ENCODE results near the gene CENPM. TPM values are rescaled to one million over a fixed set of nuclear protein-coding genes. Genes with fewer than 3 reads are reported as not detected.

CENPM gene
- polyA plus RNA-seq, 1 donor, result 15.6 TPM

- DNase-seq, result no peak
Measured at GRCh38 chr22:41914611-41915034, 32.3 kb downstream of the CENPM start.

GRCh38 chr22:41913842-41914534, 33.0 kb downstream of the CENPM start:
- DNase-seq, result no peak

DNA sequence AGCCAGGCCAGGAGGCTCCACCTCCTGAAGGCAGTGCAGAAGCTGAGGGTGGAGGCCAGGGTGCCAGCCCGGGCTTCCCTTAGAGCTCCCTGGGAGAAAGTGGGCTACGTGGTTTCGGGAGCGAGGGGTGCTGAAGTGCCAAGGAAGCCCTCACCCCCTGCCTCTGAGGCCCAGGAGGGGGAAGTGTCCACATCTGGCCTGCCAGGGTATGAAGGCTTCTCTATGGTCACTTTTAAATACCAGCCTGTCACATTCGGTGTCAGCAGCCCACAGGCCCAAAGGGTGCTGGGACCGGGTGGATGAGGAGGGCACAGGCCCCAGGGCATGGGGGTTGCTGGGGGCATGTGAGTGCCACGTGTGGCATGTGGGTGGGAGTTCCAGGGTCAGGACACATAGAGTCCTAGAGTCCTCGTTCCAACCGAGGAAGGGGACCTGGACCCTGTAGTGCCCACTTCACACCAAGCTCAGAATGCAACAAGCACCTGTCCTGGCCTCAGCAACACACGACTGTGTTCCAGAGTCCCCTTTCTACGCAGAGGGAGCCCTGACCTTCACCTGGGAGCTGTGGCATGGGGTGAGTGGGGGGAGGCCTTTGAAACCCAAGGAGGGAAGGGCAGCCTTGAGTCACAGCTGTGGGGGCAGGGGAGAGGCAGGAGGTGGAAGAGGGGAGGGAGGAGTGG, 33.8 kb downstream of the CENPM start:
- DNase-seq, result no peak

GRCh38 chr22:41912338-41913039, 34.5 kb downstream of the CENPM start:
- DNase-seq, result no peak

- DNase-seq, result no peak
Measured at GRCh38 chr22:41911001-41911611, 35.8 kb downstream of the CENPM start.

GRCh38 chr22:41910050-41911000, 36.6 kb downstream of the CENPM start:
- no peak for DNase-seq

GRCh38 chr22:41909310-41910049, 37.5 kb downstream of the CENPM start:
- DNase-seq, result no peak

- DNase-seq, result no peak
Measured at GRCh38 chr22:41908411-41909309, 38.3 kb downstream of the CENPM start.

DNA sequence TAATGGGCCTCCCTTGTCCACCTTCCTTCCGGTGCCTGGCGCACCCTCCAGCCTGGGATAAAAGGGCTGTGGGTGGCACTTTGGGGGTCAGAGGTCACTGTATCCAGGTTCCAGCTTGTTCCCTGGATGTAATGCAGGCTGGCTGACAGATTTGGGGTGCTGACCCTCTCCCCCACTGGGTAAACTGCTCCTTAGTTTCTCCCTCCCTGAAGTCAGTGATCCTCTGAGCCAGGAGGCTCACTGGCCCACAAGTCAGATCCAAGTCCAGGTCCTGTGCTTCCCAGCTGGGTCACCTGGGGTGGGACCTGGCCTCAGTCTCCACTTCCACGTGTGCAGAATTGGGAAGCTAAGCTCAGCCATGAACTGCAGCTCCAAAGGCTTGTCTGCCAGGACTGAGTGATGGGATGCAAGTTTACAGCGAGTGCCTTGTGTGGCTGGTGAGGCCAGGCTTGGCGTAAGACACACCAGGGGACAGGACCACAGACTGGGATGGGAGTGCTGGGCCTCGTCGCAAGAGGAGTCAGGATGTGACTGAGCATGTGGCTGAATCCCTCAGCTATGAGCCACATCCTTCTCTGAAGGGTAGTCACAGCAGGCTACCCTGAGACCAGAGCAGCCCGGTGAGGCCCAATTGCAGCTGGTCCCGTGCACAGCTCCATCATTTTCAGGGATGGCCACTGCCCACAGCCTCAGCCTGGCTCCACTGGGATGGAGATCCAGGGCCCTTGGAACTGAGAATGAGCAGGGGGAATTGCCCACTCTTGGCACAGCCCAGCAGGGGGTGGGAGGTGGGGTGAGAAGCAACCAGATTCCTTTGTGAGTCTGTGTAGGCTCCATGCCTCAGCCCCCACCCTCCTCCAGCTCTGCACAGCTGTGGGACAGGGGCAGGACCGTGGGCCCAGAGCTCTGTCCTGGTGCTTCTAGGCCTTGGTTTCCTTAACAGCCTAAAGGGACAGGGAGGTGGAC, 39.2 kb downstream of the CENPM start:
- no peak for DNase-seq

- no peak for DNase-seq
Measured at GRCh38 chr22:41906822-41907221, 40.1 kb downstream of the CENPM start.

- DNase-seq, result no peak
Measured at GRCh38 chr22:41905411-41906202, 41.3 kb downstream of the CENPM start.

DNA sequence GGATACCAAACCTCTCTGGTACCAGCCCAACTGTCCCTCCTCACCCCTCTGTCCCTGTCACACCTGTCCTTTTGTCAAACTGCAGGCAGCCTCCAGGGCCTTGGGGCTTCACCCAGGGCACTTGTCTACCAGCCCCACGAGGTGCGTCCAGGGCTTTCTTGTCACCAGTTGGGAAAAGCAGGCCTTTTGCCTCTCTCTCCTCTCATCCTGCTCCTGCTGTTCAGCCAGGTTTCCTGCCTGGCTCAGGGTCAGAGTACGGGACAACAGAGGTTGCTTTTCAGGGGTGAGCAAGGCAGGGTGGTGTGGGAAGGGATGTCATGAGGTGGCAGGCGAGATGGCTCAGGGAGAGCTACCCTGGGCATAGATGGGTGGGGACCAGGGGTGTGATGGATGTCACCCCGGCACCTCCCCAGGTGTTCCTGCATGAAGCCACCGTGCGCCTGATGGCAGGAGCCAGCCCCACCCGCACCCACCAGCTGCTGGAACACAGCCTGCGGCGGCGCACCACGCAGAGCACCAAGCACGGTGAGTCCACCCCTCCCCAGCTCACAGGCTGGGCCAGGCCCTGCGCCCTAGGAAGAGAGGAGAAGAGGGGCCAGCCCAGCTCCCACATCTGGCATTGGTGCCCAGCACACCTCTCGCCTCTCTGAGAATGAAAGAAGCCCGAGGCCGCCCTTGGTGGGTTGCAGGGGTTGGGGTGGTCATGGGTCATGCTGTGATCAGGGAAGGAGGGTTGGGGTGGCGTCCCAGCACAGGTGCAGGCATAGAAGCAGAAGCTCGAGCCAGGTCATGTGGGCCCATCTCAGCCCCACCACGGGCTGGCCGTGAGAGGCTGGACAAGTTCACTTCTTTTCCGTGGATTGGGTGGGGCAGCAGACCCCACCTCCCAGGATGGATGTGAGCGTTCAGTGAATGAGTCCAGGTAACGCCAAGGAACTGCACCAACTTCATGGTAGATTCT, 42.2 kb downstream of the CENPM start:
- no peak for DNase-seq

GRCh38 chr22:41902932-41903421, 44.0 kb downstream of the CENPM start:
- no peak for DNase-seq

DNA sequence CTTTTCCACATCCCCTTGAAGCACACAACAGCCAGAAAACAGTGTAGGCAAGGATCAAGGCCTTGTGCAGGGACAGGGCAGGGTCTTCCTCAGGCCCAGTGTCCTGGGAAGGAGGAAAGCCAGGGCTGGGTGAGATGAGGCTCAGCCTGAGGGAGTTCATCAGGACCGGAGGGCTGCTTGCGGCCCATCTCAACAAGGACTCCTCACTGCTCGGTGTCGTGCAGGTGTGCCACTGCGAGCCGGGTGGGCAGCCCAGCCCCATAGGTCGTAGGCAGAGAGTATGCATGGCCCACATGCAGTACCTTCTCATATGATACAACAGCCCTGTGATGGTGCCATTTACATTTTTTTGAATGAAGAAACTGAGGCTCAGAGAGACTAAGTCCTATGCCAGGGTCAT, 44.9 kb downstream of the CENPM start:
- DNase-seq, result no peak

DNA sequence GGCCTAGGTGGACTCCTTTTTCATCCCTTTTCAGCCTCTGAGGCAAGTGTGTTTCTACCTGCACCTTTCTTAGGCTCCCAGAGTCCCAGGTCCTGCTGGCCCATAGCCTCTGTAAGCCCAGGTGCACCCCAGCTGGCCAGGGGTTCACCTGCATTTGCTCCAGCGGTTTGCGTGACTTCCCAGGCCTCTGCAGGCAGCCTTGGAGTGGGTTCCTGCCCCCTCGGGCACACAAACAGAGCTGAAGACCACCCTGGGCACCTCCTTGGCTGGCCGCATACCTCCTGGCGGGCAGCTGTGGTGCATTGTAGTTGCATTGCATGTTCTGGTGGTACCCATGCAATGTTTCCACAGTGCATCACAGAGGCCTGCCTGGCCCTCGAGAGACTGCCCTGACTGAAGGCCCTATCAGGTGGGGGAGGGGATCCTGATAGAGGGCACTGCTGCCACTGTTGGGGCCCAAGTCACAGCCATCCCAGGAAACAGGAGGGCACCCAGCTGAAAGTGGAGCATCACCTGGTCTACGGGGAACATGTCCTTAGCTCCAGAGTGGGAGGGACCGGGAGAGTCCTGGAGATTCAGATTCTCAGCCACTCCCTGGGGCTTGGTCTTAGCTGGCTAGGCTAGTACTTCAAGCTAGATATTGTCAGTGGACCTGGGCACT, 46.2 kb downstream of the CENPM start:
- no peak for DNase-seq

All from left kidney (tissue), 2 donors.